ENCODE results near the gene APOC1.

Gene APOC1

GRCh38 chr19:44968670-44969069 lies 54.3 kb downstream of the APOC1 start:
- Histone ChIP-seq H3K27ac (ENCODE audit: low read depth, low read length) (no peak overlapping the region), H3K9me3 (ENCODE audit: low read length) (no peaks in the 10 kb centered on the region), H3K27me3 (ENCODE audit: control insufficient read depth in 1 of 2, insufficient read depth in 2 of 2, low read length in 2 of 2) (no peaks in the 10 kb centered on the region), H3K4me3 (ENCODE audit: low read depth in 1 of 2, low read length in 2 of 2) (no peak overlapping the region), H3K4me1 (ENCODE audit: insufficient read depth, low read length) (no peaks in the 10 kb centered on the region), H3K9ac (ENCODE audit: low read length) (no peak overlapping the region), H3K36me3 (ENCODE audit: insufficient read depth, low read length) (peaks cover 26% of the 10 kb centered on the region)

Data from muscle layer of colon (tissue), 2 donors.